ENCODE measurements around the gene RAB3D.

DNA sequence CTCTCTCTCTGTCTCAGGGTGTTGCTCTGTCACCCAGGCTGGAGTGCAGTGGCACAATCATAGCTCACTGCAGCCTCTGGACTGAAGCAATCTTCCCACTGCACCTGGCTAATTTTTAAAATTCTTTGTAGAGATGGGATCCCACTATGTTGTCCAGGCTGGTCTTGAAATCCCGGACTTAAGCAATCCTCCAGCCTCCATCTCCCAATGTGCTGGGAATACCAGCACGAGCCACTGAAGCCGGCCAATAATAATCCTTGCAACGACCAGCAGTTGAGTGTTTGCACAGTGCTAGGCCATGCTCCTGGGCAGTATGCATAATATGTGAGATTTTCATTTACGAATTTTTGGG is 45.3 kb upstream of the RAB3D start:
- TF ChIP-seq, protein P1, sequence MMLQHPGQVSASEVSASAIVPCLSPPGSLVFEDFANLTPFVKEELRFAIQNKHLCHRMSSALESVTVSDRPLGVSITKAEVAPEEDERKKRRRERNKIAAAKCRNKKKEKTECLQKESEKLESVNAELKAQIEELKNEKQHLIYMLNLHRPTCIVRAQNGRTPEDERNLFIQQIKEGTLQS (IDR thresholded peaks at IDR 0.05; ENCODE audit: borderline replicate concordance, extremely low read depth, low read depth, low read length) = no peak
- TF ChIP-seq NR2C2 (IDR thresholded peaks at IDR 0.05; ENCODE audit: borderline replicate concordance, control insufficient read depth, insufficient read length, low read depth) = no peak

Data from GM12878 (cell line).